ENCODE measurements around the gene TMEM179.

The TMEM179 gene

DNA sequence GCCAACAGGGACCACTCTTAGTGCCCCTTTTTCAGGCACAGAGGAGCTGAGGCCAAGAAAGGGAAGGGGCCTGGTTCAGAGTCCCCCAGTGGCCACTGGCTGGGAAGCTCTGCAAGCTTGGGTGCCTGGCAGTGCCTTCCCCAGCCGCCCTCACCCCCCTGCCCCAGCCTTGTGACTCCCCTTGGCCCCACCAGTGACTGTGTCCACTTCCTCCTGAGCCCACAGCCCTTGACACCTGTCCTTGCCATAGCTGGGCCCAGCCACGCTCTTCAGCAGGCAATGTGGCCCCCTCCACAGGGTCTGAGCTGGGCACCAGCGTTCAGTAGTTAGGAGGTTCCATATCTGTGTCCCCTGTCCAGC is 44.0 kb downstream of the TMEM179 start:
- Histone ChIP-seq H3K36me3 (replicated peaks) (no peaks in the 10 kb centered on the region), H3K9me3 (no peaks in the 10 kb centered on the region), H3K4me1 (no peaks in the 10 kb centered on the region), H3K27me3 (ENCODE audit: low read depth) (peaks cover 23% of the 10 kb centered on the region), H3K4me3 (no peak overlapping the region)
- no peak for DNase-seq (ENCODE audit: low spot score in 2 of 2)
- in situ Hi-C loops (cut with MboI; ENCODE audit: low sequenced_read_pairs), result no loop called here

DNA sequence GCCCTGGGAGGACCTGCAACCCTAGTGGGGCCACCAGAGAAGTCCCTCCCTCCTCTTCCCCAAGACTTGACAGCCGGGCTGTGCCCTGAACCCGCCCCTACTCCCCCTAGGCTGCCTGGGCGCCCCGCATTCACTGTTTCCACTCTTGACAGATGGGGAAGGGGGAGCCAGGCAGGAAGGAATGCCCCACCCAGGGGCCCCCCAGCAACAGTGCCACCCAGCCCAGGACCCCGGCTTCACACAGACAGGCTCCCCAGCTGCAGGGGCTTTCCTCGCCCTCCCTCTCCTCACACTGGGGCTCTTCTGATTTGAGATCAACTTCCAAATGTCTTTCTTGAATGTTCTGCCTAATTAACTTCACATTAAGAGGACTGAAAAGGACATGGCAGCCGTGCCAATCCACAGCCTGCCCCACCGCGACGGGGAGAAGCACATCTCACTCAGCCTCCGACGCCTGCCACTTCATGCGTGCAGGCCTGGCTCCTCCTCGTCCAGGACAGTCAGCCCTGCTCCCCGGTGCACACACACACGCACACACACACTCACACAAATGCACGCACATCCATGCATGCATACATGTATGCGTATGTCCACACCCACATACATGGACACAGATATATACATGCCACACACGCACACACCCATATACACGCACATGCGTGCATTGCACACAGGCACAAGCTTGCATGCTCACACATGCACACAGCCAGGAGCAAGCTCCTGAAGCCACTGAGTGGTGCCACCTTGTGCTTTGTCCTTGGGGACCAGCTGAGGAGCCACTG is 44.6 kb downstream of the TMEM179 start:
- peaks cover 24% of the 10 kb centered on the region for H3K27me3 ChIP-seq (ENCODE audit: low read depth)
- H3K9me3 ChIP-seq, result no peaks in the 10 kb centered on the region
- no peak for DNase-seq (ENCODE audit: low spot score in 2 of 2)
- in situ Hi-C loops (cut with MboI; ENCODE audit: low sequenced_read_pairs), result no loop called here
- H3K4me3 ChIP-seq, result no peak overlapping the region
- H3K4me1 ChIP-seq, result no peaks in the 10 kb centered on the region
- H3K36me3 ChIP-seq (replicated peaks), result no peaks in the 10 kb centered on the region

DNA sequence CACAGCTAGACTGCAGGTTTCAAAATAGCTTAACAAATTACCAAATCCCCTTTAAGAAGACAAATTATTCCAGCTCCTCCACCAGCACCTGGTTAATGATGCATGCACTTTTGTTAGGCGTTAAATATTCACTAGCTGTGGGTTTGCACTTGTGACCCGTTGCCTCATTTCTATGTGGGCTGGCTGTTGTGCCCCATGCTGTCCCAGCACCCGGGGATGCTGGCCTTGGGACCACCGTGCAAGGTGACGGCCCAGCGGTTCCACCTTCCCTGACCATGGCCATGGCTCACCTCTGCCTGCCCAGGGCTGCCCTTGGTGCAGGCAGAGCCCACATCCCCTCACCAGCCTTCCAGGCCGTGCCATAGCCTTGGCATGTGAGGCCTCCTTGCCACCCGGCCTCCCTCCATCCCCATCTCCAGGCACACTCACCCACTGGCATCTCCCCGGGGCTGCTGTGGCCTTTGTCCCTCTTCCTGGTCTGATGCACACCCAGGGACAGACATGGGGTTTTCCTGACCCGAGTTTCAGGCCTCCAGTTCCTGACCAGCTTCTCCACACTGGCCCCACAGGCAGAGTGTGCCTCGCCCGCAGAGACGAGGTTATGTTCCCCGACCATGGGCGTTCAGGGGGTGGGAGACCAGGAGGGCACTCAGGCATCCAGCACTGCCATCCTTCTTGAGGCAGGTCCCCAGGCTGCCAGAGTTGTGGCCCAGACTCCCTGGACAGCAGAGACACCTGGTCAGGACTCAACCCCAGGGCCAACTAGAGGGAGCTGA is 45.4 kb downstream of the TMEM179 start:
- Histone ChIP-seq H3K9me3 (no peaks in the 10 kb centered on the region), H3K36me3 (replicated peaks) (no peaks in the 10 kb centered on the region), H3K27me3 (ENCODE audit: low read depth) (peaks cover 30% of the 10 kb centered on the region), H3K4me1 (no peaks in the 10 kb centered on the region), H3K4me3 (no peak overlapping the region)
- in situ Hi-C loops (cut with MboI; ENCODE audit: low sequenced_read_pairs), result no loop called here
- no peak for DNase-seq (ENCODE audit: low spot score in 2 of 2)

DNA sequence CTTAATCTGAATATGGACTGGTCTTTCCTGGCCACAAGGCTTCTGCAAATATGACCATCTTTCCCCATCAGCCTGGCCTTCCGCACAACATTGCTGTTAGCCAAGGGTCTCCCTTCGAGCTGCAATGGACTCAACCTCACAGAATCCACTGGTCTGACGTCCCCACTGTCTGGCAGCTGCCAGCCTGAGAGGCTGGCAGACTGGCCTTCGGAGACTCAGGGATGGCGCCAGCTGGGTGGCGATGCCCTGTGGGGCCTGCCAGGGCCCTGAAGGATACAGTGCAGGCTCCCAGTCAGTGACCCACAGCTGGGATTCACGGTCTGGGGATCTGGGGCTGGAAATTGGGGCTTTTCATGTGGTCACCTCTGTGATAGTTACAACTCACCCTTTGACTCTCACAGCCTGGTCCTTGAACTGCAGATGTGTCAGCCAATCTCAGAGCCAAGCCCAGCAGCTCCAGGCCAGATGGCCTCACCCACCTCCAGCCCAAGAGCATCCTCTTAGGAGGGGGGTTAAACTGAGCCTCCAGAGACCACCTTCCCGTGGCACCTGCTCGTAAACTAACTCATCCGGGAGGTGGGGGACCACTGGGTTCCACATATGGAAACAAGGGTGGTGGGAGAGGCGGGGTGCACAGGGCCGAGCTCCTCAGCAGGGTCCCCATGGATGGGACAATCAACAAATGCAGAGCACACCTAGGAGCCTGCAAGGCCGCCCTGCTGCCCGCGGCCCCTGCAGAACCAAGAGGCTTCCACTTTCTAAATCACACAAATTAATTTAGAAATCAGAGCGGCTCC is 46.1 kb downstream of the TMEM179 start:
- no peak for DNase-seq (ENCODE audit: low spot score in 2 of 2)
- in situ Hi-C loops (cut with MboI; ENCODE audit: low sequenced_read_pairs), result no loop called here
- Histone ChIP-seq H3K9me3 (no peaks in the 10 kb centered on the region), H3K36me3 (replicated peaks) (no peaks in the 10 kb centered on the region), H3K4me3 (no peak overlapping the region), H3K4me1 (no peaks in the 10 kb centered on the region), H3K27me3 (ENCODE audit: low read depth) (peaks cover 37% of the 10 kb centered on the region)

DNA sequence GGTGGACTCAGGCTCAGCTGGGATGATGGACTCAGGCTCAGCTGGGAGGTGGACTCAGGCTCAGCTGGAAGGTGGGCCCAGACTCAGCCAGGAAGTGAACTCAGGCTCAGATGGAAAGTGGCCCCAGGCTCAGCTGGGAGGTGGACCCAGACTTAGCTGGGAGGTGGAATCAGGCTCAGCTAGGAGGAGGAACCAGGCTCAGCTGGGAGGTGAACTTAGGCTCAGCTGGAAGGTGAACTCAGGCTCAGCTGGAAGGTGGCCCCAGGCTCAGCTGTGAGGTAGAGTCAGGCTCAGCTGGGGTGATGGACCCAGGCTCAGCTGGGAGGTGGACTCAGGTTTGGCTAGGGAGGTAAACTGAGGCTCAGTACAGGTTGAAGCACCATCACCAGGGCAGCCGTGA is 46.8 kb downstream of the TMEM179 start:
- no peaks in the 10 kb centered on the region for H3K9me3 ChIP-seq
- DNase-seq (ENCODE audit: low spot score in 2 of 2), result no peak
- H3K36me3 ChIP-seq (replicated peaks), result no peaks in the 10 kb centered on the region
- no peaks in the 10 kb centered on the region for H3K4me1 ChIP-seq
- H3K4me3 ChIP-seq, result no peak overlapping the region
- in situ Hi-C loops (cut with MboI; ENCODE audit: low sequenced_read_pairs), result no loop called here
- peaks cover 44% of the 10 kb centered on the region for H3K27me3 ChIP-seq (ENCODE audit: low read depth)

DNA sequence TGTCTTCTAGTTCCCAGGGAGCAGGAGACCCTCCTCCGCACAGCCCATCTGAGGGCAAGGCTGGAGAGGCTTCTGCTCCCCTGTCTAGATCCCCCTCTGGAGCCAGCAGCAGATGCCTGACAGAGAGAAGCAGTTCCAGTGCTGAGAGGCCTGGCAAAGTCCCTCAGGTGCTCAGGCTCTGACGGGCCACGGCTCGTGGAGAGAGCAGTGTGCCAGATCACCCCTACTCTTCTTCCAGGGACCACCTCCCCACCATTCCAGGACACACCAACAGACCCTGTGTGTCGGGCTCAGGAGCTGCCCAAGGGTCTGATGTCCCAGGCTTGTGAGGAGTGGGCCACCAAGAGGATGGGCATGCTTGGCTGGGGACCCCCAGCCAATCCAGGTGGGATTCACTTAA is 47.5 kb downstream of the TMEM179 start:
- in situ Hi-C loops (cut with MboI; ENCODE audit: low sequenced_read_pairs), result no loop called here
- Histone ChIP-seq H3K36me3 (replicated peaks) (no peaks in the 10 kb centered on the region), H3K4me3 (no peak overlapping the region), H3K9me3 (no peaks in the 10 kb centered on the region), H3K4me1 (no peaks in the 10 kb centered on the region), H3K27me3 (ENCODE audit: low read depth) (peaks cover 51% of the 10 kb centered on the region)
- no peak for DNase-seq (ENCODE audit: low spot score in 2 of 2)

DNA sequence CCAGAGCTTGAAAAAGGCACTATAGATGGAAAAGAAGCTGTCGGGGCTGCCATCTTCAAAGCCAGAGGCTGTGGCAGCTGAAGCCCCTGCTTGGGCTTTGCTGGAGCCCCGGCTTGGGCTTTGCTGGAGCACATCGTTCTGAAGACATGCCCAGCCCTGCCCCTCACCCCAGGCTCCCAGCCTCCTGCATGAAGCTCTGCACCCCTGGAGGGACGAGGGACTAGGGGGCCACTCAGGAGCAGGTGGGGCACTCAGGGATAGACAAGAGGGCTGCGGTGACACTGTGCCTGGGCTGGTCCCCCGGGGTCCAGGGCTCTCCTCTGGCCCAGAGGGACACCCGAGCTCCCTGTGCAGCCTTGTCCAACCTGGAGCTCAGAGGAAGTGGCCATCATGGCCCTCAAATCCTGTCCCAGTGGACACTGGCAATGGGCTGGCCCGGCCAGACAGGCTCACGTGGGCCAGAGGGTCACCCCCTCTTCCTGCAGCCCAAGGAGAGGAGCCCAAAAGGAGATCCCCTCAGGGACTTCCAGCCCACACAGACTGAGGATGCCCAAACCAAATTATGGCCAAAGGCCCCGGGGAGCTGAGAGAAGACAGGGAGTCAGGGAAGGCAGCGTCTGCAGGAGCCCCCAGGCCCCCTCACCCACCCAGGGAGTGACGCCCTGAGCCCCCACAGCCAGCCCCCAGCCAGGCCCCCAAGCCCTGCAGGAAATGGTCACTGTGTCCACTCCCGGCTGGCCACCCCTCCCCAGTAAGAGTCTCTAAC is 48.1 kb downstream of the TMEM179 start:
- no peak for DNase-seq (ENCODE audit: low spot score in 2 of 2)
- Histone ChIP-seq H3K36me3 (replicated peaks) (no peaks in the 10 kb centered on the region), H3K4me1 (no peaks in the 10 kb centered on the region), H3K9me3 (no peaks in the 10 kb centered on the region), H3K4me3 (no peak overlapping the region), H3K27me3 (ENCODE audit: low read depth) (peaks cover 57% of the 10 kb centered on the region)
- in situ Hi-C loops (cut with MboI; ENCODE audit: low sequenced_read_pairs), result no loop called here

DNA sequence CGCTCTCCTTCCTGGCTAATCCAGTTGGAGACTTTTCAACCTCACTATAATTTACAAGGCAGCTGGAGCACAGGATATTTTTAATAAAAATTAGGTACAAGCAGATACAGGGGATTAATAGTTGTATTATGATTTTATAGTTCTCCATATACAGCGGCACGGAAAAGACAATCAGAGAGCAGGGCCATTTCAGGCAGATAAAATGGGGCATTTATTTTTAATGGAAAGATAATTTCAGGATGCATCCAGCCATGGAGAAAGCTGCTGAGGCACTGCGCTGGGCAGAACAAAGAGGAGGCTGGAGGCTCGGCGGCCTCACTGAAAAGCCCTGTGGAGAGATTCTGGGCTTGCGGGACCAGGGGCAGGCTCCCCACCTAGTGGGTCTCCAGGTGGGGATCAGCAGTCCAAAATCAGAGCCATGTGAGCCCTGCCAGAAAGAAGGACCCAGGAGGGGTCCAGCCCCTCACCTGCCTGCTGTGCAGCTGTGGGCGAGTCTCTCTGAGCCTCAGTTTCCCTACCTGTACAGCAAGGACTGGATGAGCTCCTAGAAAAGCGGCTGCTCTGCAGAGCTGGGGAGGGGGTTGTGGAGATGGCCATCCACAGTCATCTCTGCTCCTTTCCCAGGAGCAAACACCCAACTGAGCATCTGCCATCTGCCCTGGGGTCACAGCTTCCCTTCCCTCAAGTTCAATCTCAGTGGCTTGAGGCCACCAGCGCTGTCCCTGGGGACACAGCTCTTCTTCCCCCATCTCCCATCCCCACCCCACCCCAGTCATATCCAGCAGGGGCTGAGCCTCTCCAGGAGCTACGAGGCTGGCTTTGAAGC is 48.9 kb downstream of the TMEM179 start:
- DNase-seq (ENCODE audit: low spot score in 2 of 2), result no peak
- H3K36me3 ChIP-seq (replicated peaks), result no peaks in the 10 kb centered on the region
- in situ Hi-C loops (cut with MboI; ENCODE audit: low sequenced_read_pairs), result no loop called here
- H3K4me1 ChIP-seq, result no peaks in the 10 kb centered on the region
- H3K27me3 ChIP-seq (ENCODE audit: low read depth), result peaks cover 65% of the 10 kb centered on the region
- no peak overlapping the region for H3K4me3 ChIP-seq
- no peaks in the 10 kb centered on the region for H3K9me3 ChIP-seq

DNA sequence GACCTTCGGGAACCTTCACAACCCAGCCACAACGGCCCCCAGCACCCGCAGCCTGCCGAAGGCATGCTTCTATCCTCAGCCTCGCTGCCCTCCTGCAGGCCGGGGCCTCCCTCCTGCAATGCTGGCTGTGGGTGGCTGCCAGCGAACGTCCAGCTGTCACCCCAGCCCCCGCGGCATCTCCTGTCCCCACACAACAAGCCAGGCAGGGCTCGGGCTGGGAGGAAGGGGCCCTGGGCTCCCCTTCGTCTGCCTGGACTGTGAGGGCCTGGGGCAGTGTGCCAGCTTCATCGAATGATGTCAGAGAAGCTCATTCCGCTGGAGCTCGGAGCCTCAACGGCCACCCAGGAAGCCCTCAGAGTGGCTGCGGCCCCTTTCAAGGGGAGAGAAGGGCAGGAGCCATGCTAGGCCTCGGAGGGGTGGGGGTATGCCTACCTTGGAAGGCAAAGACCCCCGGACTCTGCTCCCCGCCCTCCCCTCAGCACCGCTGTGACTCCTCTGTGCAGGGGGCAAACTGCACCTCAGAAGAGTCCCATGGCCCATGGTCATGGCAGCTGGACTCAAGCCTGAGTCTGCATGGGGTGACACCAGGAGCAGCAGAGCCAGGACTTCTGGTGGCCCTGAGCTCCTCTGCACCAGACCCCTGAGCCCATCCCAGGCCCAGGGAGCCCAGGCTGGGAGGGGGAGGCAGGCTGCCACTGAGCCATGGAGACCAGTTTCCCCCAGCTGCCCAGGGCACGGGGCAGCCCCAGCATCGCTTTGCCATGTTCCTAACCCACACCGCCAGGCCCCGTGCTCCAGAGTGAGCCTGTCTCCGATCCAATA is 49.8 kb downstream of the TMEM179 start:
- in situ Hi-C loops (cut with MboI; ENCODE audit: low sequenced_read_pairs), result no loop called here
- Histone ChIP-seq H3K4me3 (no peak overlapping the region), H3K27me3 (ENCODE audit: low read depth) (peaks cover 69% of the 10 kb centered on the region), H3K9me3 (no peaks in the 10 kb centered on the region), H3K4me1 (no peaks in the 10 kb centered on the region), H3K36me3 (replicated peaks) (no peaks in the 10 kb centered on the region)
- DNase-seq (ENCODE audit: low spot score in 2 of 2), result peak in 1 of 2 experiments; percentile 6

DNA sequence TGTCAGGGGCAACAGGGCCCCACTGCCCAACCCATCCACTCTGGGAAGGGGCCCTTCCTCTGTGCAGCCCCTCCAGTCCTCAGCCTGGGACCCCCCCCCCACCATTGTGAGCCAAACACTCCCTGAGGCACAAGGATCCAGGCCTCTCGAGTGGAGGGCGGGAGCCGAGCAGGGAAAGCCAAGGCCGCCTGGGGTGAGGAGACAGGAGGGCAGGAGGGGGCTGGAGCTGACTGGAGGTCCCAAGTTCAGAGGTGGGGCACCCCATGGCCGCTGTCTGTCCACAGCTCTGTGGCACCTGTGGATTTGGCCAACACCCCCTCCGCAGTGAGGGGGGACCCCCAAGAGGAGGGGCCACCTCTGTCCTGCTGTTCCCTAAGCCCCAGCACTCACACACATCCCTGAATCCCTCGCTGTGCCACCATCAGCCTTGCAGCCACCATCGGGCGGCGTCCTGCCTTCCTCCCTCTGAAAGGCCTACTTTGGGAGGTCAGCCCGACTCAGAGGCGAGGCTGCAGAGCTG is 50.4 kb downstream of the TMEM179 start:
- Histone ChIP-seq H3K4me1 (no peaks in the 10 kb centered on the region), H3K9me3 (no peaks in the 10 kb centered on the region), H3K27me3 (ENCODE audit: low read depth) (peaks cover 68% of the 10 kb centered on the region), H3K4me3 (no peak overlapping the region), H3K36me3 (replicated peaks) (no peaks in the 10 kb centered on the region)
- in situ Hi-C loops (cut with MboI; ENCODE audit: low sequenced_read_pairs), result no loop called here
- peak in 1 of 2 experiments; percentile 6 for DNase-seq (ENCODE audit: low spot score in 2 of 2)

DNA sequence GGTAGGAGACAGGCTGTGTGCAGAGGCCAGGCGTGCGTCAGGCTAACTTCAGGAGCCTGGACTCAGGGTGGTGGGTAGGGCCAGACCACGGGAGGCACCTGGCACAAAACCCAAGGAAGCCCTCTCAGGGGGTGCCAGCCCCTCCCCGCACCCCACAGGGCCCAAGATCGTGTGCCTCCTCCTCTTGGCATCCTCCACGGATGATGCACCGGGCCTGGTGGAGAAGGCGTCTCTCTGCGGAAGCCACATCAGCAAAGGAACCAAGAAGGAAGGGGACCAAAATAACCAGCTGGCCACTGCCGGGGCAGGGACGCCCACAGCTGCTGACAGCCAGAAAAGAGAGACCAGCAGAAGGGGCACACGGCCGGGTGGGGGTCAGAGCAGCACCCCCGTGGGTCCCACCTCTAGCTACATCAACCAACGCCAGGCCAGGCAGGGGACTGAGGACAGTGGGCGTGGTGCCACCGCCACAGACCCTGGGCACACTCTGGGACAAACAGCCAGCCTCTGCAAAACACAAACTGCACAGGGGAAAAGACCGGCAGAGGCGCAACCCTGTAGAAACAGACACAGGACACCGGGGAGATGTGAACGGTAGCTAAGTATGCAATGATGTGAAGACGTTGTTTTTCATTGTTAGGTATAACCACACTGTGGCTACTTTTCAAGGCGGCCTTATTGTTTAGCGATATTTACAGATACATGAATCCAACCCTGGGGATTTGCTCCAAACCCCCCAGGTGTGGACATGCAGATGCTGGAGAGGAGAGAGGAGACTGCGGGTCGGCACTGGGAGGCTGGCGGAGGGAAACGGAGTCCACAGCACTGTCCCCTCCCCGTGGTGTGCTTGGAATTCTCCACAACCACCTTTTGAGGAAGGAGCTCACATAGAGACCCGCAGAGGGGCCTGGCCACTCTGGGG is 51.1 kb downstream of the TMEM179 start:
- no peaks in the 10 kb centered on the region for H3K36me3 ChIP-seq (replicated peaks)
- no peak overlapping the region for H3K4me3 ChIP-seq
- peak in 1 of 2 experiments; percentile 5 for DNase-seq (ENCODE audit: low spot score in 2 of 2)
- in situ Hi-C loops (cut with MboI; ENCODE audit: low sequenced_read_pairs), result no loop called here
- H3K27me3 ChIP-seq (ENCODE audit: low read depth), result peaks cover 65% of the 10 kb centered on the region
- H3K9me3 ChIP-seq, result no peaks in the 10 kb centered on the region
- no peaks in the 10 kb centered on the region for H3K4me1 ChIP-seq

Measured in HAP-1 (cell line).